Inflammatory macrophage treated with lipopolysaccharide for 1 hour (primary cell): ENCODE measurements around the gene INS.

ENCODE experiments used
- DNase-seq, 2 donors: peaks; one replicate each; pipeline ENCODE4 v3.0.0-alpha.2; 2020 to 2022

INS gene

GRCh38 chr11:2164081-2164480 is 3.1 kb upstream of the INS start:
- no peak for DNase-seq

DNA sequence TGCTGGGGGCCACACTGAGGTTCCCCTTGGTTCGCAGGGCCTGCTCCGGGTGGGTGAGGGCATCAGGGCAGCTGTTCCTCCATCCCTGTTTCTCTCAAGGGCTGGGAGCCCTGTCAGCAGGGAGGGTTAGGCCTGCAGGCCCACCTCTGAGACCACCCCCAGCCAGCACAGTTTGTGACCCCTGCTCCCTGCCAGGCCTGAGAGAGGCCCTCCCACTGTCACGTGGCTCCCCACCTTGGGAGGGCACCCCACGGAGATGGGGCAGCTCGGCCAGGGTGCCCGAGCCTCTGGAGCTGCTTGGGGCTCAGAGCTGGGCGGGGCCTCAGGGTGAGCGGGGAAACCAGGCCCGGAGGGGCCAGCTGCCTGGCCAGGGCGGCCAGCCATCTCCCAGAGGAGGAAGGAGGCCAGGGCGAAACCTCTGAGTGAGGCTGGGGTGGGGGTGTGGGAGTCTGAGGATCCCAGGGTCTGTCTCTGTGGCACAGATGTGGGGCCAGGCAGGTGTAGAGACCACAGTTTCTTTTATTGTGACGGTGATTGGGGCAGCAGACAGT is 2.5 kb upstream of the INS start:
- DNase-seq, result no peak

- DNase-seq, result no peak
Observed at GRCh38 chr11:2159536-2160413, 1.2 kb downstream of the INS start.

- DNase-seq, result no peak
Observed at GRCh38 chr11:2158966-2159365, 2.0 kb downstream of the INS start.

- DNase-seq, result no peak
Observed at GRCh38 chr11:2158296-2158737, 2.7 kb downstream of the INS start.

- DNase-seq, result no peak
Observed at GRCh38 chr11:2157294-2158040, 3.5 kb downstream of the INS start.

GRCh38 chr11:2156416-2157182 is 4.4 kb downstream of the INS start:
- DNase-seq, result peak in 1 of 2 donors; percentile 85

DNA sequence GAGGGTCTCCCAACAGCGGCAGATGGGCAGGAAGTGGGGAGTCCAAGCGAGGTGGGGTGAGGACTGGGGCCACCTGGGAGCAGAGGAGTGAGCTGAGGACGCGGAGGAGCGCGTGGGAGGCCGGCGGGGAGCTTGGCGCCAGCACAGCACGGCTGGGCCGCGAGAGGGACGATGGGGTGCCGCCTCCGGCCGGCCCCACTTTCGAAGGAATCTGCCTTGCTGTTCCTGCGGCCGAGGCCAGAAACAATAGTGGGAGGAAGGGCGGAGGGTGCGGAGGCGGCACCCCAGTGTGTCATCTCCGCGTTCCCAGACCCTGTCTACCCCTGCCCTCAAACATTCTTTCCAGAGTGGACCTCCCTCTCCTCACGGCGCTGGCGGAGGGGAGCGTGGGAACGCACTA is 5.5 kb downstream of the INS start:
- DNase-seq, result no peak

GRCh38 chr11:2154889-2155288 is 6.1 kb downstream of the INS start:
- DNase-seq, result no peak

- DNase-seq, result no peak
Observed at GRCh38 chr11:2154195-2154585, 6.8 kb downstream of the INS start.

DNA sequence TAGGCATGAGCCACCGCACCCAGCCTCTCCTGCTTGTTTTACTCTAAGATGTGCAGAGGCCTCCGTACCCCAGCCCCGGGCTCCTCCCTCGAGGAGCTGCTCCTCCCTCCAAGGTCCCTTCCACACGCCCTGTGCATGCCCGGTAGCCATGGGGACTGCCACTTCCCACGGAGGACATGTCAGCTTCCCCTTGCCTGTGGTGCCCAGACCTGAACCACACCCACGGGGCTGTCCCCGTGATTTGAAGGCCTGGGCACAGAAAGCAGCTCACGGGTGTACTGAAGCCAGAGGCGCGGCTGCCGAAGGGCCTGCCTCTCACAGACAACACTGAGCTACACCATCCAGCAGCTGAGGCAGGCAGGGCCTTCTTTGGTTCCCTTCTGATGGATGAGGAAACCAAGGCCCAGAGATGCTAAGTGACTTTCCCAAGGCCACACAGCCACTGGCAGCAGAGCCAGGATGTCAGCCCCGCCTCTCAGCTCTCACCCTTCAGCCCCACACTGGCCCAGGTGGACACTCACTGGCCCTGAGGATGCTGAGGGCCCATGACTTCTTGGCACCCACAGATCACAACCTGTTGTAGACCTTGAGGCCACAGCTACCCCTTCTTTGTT is 7.3 kb downstream of the INS start:
- peak; percentile 44 to 55 for DNase-seq

GRCh38 chr11:2151500-2152257 is 9.3 kb downstream of the INS start:
- peak; percentile 48 to 88 for DNase-seq

GRCh38 chr11:2149864-2150847 is 10.9 kb downstream of the INS start:
- peak in 1 of 2 donors; percentile 31 for DNase-seq

DNA sequence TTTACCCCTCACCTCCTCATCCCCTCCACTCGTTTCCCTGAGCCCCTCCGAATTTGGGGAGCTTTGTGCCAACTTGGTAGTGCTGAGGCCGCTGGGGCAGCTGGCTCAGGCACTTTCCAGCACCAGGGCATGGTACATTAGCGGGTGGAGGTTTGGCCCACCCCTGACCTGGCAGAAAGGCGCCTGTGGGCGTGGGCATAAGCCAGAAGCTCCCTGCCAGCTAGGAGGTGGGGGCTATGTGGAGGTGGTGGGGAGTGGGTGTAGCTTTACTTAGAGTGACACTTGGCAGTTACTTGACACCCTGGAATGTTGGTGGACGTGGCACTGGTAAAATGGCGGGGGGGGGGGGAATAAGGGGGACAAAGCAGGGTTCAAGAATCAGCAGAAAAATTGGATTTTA is 11.5 kb downstream of the INS start:
- no peak for DNase-seq

DNA sequence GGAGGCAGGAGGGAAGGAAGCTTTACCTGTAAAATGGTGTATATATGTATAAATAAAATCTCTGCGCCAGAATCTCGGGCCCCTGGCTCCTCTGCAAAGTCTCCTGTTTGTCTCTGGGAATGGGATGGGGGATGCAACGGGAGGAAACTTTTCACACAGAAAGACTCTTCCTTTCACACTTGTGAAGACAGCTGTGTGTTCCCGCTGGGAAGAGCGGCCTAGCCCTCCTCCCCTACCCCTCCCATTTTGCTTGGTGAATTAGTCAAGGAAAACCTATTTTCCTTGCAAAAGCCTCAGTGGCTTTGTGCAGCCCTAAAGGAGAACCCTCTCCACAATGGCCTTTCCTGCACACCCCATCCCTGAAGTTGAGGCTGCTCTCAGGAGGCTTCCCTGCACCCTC is 12.4 kb downstream of the INS start:
- no peak for DNase-seq

DNA sequence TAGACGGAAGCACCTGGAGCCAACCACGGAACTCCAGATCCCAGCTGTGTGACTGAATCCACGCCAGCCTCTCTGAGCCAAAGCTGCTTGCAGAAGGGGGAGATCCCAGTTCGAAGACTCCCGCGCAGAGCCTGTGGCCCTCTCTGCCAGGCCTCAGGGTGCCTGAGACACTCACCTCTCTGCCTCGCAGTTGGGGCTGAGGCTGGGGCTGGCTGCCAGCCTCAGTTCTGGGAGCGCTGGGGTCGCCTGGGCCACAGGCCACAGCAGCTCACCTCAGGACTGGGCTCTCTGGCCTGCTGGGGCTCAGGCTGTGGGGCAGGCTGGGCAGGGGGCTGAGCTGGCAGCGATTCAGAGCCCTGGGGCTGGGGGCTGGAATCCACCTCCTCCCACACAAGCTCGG is 13.6 kb downstream of the INS start:
- DNase-seq, result no peak

GRCh38 chr11:2146051-2146450 is 15.0 kb downstream of the INS start:
- DNase-seq, result no peak

DNA sequence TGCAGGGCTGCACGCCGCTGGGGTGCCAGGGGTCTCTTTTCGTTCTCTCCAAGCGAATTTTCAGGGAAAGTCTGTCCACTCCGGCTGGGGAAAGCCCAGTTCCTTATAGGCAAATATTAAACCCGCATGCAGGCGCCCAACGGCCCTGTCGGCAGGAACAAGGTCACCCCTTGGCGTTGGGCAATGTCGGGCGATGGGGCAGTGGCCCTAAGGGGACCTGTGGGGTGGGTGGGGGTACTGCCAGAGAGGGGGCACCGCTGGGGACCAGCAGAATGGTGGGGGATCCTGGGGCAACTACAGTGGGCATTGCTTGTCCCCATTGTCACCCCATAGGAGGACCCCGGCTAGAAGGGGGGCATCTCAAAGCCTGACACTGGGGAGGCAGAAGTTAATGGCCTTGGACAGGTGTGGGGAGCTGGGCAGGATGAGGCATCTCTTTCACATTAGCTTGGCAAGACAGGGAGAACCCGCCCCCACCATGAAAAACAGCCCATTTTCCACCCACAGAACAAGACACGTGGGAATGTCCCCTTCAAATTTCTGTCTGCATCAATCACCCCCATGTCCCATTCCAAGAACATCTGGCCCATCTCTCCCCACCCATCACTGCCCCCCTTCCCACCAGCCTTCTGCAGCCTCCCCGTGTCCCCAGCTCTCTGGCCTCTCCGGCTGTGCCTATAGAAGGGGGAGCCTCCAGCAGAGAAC is 16.3 kb downstream of the INS start:
- DNase-seq, result peak in 1 of 2 donors; percentile 42

GRCh38 chr11:2143799-2144543 is 17.0 kb downstream of the INS start:
- DNase-seq, result no peak
